Activated CD8-positive, alpha-beta memory T cell treated with anti-CD3 and anti-CD28 coated beads, Interleukin-2, amount 50 U/mL, for 4 hours (primary cell): ENCODE measurements around the gene ISY1.
A peak's percentile ranks its signal among the peaks of the same experiment; 100 is the strongest.
"Not testable (repeated sequence)": the region's sequence is repeated elsewhere in the genome, so short reads cannot be mapped to it uniquely, and the experiment has no call there.

Experiments
- DNase-seq: peaks from one replicate; pipeline ENCODE4 v3.0.0-alpha.2; 2020

The ISY1 gene

GRCh38 chr3:129166579-129167332 is 5.9 kb upstream of the ISY1 start:
- DNase-seq: no peak

- not testable (repeated sequence) for DNase-seq
Observed at GRCh38 chr3:129165594-129165993, 4.7 kb upstream of the ISY1 start.

GRCh38 chr3:129164500-129164899 is 3.6 kb upstream of the ISY1 start:
- DNase-seq: no peak

- DNase-seq: no peak
Observed at GRCh38 chr3:129162729-129163579, 2.1 kb upstream of the ISY1 start.

- DNase-seq: no peak
Observed at GRCh38 chr3:129161860-129162271, 1.0 kb upstream of the ISY1 start.

- DNase-seq: no peak
Observed at GRCh38 chr3:129144786-129145185, 16.1 kb downstream of the ISY1 start.

- not testable (repeated sequence) for DNase-seq
Observed at GRCh38 chr3:129141011-129141410, 19.9 kb downstream of the ISY1 start.

GRCh38 chr3:129139911-129140310 is 21.0 kb downstream of the ISY1 start:
- no peak for DNase-seq

- DNase-seq: not testable (repeated sequence)
Observed at GRCh38 chr3:129136275-129136674, 24.6 kb downstream of the ISY1 start.

GRCh38 chr3:129132097-129132866 is 28.6 kb downstream of the ISY1 start:
- DNase-seq: no peak

GRCh38 chr3:129131465-129132088 is 29.3 kb downstream of the ISY1 start:
- no peak for DNase-seq

GRCh38 chr3:129130291-129130813 is 30.5 kb downstream of the ISY1 start:
- no peak for DNase-seq

- DNase-seq: no peak
Observed at GRCh38 chr3:129128357-129129155, 32.3 kb downstream of the ISY1 start.

- DNase-seq: no peak
Observed at GRCh38 chr3:129126726-129127280, 34.1 kb downstream of the ISY1 start.

- DNase-seq: no peak
Observed at GRCh38 chr3:129123314-129124060, 37.4 kb downstream of the ISY1 start.

GRCh38 chr3:129122412-129123011 is 38.4 kb downstream of the ISY1 start:
- DNase-seq: no peak

- peak; percentile 90 for DNase-seq
Observed at GRCh38 chr3:129121792-129122411, 39.0 kb downstream of the ISY1 start, which contains the start of gene RAB43. RAB43 (minus strand) TSS chr3:129121804; CDS start chr3:129121489, 315 bp downstream.

- peak; percentile 60 for DNase-seq
Observed at GRCh38 chr3:129121016-129121791, 39.7 kb downstream of the ISY1 start.
